CMK (cell line): ENCODE data around the gene CASS4.

Experiments used
- DNase-seq: peaks from one replicate; pipeline ENCODE4 v3.0.0-alpha.2; 2010; ENCODE audit warnings: low read depth

CASS4 gene

GRCh38 chr20:56445130-56445529, 33.1 kb downstream of the CASS4 start:
- DNase-seq, result no peak

DNA sequence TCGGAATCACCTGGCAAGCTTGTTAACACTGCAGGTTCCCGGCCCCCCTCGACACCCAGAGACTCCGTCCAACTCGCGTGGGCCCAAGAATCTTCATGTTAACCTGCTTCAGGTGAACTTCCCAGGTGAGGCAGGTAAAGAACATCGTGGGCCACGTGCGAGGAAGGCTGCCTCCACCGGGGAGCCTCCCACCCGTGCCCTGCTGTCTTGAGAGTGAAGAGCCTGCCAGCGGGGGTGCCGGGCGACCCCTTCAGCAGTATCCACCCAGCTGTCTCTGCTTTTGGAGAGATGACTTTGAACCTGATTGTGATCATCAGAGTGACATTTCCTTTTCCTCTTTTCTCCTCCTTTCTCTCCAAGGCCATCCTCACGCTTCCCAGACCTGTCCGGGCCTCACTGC, 33.5 kb downstream of the CASS4 start:
- no peak for DNase-seq

DNA sequence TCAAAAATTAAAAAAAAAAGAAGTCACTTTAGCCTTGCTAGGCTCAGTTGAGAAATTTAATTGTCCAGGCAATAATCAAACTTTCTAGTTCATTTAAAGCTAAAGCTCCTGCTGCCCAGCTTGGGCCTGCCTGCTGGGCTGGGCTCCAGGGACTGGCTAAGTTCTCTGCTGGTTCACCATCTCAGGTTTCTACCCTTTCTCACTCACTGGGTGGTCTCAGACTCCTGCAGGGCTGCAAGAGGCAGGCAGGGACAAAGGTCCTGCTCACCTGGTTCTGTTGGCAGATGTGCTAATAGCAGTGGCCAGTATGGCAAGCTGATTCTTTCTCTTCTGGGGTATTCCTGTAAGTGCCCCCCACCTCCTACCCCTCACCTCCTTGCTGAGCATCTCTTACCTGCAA, 35.2 kb downstream of the CASS4 start:
- no peak for DNase-seq

DNA sequence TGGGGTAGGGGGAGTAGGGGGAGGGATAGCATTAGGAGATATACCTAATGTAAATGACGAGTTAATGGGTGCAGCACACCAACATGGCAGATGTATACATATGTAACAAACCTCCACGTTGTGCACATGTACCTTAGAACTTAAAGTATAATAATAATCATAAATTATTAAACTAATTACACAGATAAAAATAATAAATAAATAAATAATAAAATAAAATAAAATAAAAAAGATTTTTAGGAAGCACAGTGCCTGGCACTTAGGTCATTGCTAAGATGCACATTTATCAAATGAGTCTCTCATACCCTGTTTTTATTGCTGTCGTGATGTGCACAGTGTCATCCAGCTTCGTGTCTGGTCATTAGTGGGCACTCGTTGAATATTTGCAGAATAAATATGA, 37.4 kb downstream of the CASS4 start:
- no peak for DNase-seq

DNA sequence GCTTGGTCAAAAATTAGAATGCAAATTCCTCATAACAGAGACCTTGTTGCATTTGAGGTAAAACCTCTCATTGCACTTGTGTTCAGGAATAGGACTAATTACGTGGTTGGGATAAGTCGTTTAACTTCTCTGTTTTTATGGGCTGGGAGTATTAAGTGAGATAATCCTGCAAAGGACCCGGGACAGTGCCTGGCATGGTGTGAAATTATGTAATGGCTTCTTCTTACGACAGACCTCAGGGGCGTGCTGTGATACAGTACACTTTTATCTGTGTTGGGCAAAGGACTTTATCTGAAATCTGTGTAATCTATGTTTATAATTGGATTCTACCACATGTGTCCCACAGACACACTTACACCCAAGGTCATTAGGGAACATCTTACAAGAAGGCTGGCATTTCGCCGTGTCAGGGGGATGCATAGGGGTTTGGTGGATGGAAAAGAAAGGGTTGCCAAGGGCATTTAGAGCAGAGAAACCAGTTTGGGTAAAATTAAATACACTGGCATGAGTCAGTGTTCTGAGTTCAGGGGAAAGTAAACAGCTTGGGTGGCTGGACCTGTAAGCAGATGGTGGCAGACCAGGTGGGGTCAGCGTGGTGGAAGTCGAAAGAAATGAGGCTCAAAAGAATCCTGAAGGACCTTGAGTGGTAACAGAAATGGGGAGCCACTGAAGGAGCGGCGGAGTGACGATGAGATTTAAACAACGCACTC, 39.2 kb downstream of the CASS4 start:
- no peak for DNase-seq

GRCh38 chr20:56453352-56453751, 41.3 kb downstream of the CASS4 start:
- no peak for DNase-seq

- DNase-seq, result no peak
Observed at GRCh38 chr20:56454754-56455153, 42.7 kb downstream of the CASS4 start.

DNA sequence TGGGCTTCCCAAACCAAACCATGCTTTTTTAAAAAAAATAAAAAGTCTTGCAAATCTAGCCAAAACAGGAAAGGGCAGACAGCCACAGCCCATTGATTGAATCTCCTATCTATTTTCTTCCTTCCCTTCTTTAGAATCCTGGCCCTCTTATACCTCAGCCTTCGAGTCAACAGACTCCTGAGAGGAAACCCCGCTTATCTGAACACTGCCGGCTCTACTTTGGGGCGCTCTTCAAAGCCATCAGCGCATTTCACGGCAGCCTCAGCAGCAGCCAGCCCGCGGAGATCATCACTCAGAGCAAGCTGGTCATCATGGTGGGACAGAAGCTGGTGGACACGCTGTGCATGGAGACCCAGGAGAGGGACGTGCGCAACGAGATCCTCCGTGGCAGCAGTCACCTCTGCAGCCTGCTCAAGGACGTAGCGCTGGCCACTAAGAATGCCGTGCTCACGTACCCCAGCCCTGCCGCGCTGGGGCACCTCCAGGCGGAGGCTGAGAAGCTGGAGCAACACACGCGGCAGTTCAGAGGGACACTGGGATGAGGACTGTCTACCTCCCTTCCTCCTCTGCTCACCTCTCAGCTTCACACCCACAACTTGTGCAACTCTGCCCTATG, 46.3 kb downstream of the CASS4 start:
- peak; percentile 86 for DNase-seq

DNA sequence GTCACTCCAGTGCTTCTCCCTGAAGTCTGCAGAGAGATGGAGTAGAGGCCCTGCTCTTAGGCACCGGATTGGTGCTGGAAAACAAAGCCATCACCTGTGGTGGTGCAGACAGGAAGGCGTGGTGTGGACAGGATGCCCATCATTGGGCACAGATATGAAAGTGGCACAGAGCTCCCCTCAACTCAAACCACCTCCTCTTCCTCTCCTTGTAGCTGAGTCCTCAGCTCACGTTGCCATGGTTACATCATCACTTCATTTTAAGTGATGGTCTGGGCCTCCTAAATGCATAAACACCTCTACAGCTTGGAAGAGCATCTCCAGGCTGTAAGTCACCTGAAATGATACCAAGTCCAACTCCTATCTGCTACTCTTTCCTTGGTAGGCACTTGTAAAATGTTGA, 48.4 kb downstream of the CASS4 start:
- peak; percentile 39 for DNase-seq

GRCh38 chr20:56461576-56461975, 49.5 kb downstream of the CASS4 start:
- no peak for DNase-seq

- peak; percentile 45 for DNase-seq
Observed at GRCh38 chr20:56463428-56463827, 51.4 kb downstream of the CASS4 start.

DNA sequence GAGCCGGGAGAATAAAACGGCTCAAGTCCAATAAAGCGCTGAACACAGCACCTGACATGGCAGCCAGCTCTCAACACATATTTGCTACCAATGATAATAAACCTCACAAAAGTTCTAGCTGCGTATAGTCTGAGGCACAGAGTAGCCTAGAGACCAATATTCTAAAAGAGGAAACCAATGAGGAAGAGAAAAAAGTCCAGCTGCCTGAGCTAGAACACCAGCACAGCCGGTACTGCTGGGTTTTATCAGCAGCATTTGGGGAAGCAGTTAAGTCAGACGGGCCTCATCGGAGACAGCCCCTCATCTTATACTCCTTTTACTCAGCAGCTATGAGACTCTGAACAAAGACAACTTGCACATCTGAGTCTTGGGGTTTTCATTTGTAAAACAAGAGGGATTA, 53.9 kb downstream of the CASS4 start:
- no peak for DNase-seq

- DNase-seq, result no peak
Observed at GRCh38 chr20:56467968-56468315, 55.9 kb downstream of the CASS4 start.

- peak; percentile 80 for DNase-seq
Observed at GRCh38 chr20:56468316-56469076, 56.4 kb downstream of the CASS4 start, which contains the start of gene RTF2. Gene RTF2, plus strand, starts transcription at chr20:56468627. Its CDS starts 71 bp downstream, at chr20:56468698.

DNA sequence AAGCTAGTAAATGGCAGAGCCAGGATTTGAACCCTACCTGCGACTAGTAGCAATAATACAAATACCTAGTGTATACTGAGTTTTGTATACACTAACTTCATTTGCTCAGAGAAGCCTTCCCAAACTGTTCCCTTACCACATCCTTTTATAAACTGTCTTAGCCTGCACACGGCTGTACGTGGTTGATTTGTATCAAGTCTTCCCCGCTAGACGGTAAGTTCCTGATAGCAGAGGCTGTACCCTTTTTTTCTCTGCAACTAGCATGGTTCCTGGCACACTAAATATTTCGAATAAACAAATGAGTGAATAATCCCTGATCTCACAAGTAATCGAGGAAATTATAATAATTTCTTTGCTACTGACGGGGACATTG, 57.0 kb downstream of the CASS4 start:
- DNase-seq, result no peak

- DNase-seq, result no peak
Observed at GRCh38 chr20:56483970-56484369, 71.9 kb downstream of the CASS4 start.

DNA sequence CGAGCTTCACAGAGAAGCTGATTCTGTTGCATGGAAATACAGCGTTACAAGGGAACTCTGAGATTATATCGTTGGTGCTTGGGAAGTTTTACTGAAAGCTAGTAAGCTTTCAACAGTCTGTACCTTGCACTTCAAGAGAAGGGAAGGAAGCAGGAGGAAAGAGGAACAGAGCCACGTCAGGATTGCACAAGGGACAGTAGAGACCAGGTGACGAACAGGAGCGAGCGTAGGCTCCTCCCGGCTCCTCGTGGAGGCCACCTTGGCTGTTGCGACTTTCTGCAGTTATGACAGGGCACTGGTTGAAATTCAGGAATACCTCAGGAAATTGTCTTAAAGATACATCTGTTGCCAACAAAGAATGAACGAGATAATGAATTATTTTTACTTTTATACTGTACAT, 75.2 kb downstream of the CASS4 start:
- DNase-seq, result no peak

GRCh38 chr20:56488566-56488965, 76.5 kb downstream of the CASS4 start:
- no peak for DNase-seq

DNA sequence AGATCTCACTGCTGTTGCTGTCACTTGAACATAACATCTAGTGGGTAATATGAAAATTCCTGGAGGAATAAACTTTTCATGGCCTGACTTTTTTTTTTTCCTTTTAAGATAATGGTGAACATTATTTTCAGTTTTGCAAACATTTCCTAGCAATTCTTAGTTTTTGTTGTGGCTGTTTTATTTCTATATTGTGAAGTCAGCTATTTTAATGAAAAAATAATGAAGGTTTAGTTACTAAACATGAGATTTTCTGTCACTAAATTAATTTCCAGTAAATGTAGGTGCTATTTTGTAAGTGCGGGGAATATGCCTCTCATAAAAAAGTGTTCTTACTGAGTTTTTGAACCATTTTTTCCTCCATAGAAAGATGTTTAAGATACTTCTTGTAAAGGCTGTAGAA, 89.1 kb downstream of the CASS4 start:
- DNase-seq, result no peak

- no peak for DNase-seq
Observed at GRCh38 chr20:56503916-56504315, 91.9 kb downstream of the CASS4 start.

DNA sequence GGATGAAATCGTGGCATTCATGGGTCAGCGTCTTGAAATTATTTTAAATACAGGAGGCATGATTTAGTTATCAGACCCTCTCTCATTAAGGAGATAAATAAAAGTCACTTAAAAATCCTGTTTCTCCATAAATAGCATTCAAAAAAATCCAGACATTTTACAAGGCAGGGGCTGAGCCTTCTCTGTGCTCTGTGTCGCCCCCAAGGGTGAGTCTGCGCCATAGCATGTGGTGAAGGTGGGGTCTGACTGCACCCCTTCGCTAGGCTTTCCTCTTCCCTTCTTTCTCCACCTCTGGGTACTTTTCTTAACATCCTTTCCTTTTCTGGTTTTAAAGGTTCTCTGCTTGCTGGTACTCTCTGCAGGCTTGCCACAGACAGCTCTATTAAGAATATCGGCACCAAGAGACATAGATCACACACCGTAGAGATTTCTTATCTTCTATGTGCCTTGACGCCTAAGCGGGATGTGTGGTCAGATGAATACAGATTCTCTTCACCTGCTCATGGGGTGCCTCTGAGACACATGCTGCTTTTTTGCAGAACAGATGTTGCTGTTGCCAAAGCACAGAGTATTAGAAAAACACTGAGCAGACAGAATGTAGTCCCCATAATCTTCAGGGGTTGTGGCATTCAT, 92.4 kb downstream of the CASS4 start:
- no peak for DNase-seq

DNA sequence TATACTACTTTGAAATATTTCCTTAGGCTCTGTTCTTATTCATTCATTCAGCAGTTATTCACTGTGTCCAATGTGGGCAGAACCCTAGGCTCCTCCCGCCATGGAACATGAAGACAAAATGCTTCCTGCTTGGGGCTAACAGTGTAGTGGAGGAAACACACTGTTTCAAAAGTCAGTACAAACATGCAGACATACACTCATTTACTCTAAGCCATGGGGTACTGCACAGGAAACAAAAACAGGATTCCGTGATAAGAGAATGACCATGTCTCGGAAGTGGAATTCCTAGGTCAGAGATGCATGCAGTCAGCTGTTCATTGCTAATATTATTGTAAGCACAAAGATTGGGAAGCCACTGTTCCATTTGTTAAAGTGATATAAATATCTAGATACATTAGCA, 94.0 kb downstream of the CASS4 start:
- DNase-seq, result no peak
